H1 (cell line): Measurements from ENCODE around the gene RASL11B.

Experiments used
- CBX5 ChIP-seq: fragments of 300-800, 300-1000 bp; sonication (generic); IDR thresholded peaks from 2 replicates; pipeline ENCODE4 v1.7.1; 2016; ENCODE audit warnings: antibody characterized with exemption, low read length, low read depth
- CTCF ChIP-seq, 3 experiments: IDR thresholded peaks; 1 replicate in 2 of 3; 2 replicates in 1 of 3; pipeline versions ENCODE4 v1.5.1 to v1.6.1; 2011; ENCODE audit warnings: low read length in 3 of 3, mild to moderate bottlenecking in 3 of 3, inconsistent platforms in 2 of 3, low read depth in 1 of 3, moderate library complexity in 1 of 3; ENCODE audit not compliant: insufficient read depth in 1 of 3; ENCODE audit errors: control extremely low read depth in 1 of 3
- EZH2 ChIP-seq: fragments of 200-600 bp; sonication (generic); IDR thresholded peaks from 2 replicates; pipeline ENCODE4 v1.7.1; 2012; ENCODE audit warnings: low read depth, mild to moderate bottlenecking, moderate library complexity, low read length, inconsistent platforms; ENCODE audit not compliant: severe bottlenecking
- JUN ChIP-seq: IDR thresholded peaks from 2 replicates; pipeline ENCODE4 v1.6.1; 2011; ENCODE audit warnings: low read depth, mild to moderate bottlenecking, improper control_type of control experiment, low read length
- USF2 ChIP-seq: IDR thresholded peaks from 2 replicates; pipeline ENCODE4 v1.6.1; 2011; ENCODE audit warnings: low read length, improper control_type of control experiment
- YY1 ChIP-seq: IDR thresholded peaks from 2 replicates; pipeline ENCODE4 v1.6.1; 2011; ENCODE audit warnings: low read depth, mild to moderate bottlenecking, low read length

- TF ChIP-seq JUN (no peak), EZH2 (no peak), CBX5 (no peak), YY1 (no peak), CTCF (IDR thresholded peaks at IDR 0.05; ENCODE audit: control extremely low read depth in 1 of 3, insufficient read depth in 1 of 3, low read depth in 1 of 3, low read length in 3 of 3) (no peak), USF2 (no peak)
Measured at GRCh38 chr4:52833941-52834525, 28.1 kb upstream of the RASL11B start.
